Mammary epithelial cell (primary cell): ENCODE results near the gene MT1H.

Experiments
- CTCF ChIP-seq, 2 donors: IDR thresholded peaks in 1 of 2; conservative IDR thresholded peaks in 1 of 2; 2 replicates each; pipeline ENCODE4 v1.5.1; 2011 to 2012; ENCODE audit warnings: inconsistent platforms in 2 of 2, low read length in 2 of 2, mild to moderate bottlenecking in 2 of 2, control low read depth in 1 of 2, low read depth in 1 of 2; ENCODE audit not compliant: insufficient read depth in 1 of 2; ENCODE audit errors: extremely low read depth in 1 of 2
- EZH2 ChIP-seq: IDR thresholded peaks from 2 replicates; pipeline ENCODE4 v1.6.1; 2012; ENCODE audit warnings: low read length, inconsistent platforms, borderline replicate concordance

- no peak for TF ChIP-seq CTCF (conservative IDR thresholded peaks at IDR 0.05 in 1 of 2, IDR thresholded peaks at IDR 0.05 in 1 of 2; ENCODE audit: extremely low read depth in 1 of 2, insufficient read depth in 1 of 2, low read depth in 1 of 2, low read length in 2 of 2)
- TF ChIP-seq EZH2: no peak
Measured at GRCh38 chr16:56684926-56685590, 15.4 kb downstream of the MT1H start.
